A549 (cell line): ENCODE data around the gene CCDC92B.

ENCODE experiments used
- CEBPB ChIP-seq, 2 experiments: fragments of >200 bp in 1 of 2; sonication (Bioruptor Twin) in 1 of 2; formaldehyde crosslinking in 1 of 2; IDR thresholded peaks; 2 replicates each; pipeline ENCODE4 v1.6.1; 2012 to 2016
- CHD2 ChIP-seq: fragments of 150-350 bp; IDR thresholded peaks from 2 replicates; pipeline ENCODE4 v1.6.1; 2014; ENCODE audit warnings: low read length; ENCODE audit not compliant: partially characterized antibody
- CTCF ChIP-seq: fragments of >200 bp; sonication (Bioruptor Twin); formaldehyde crosslinking; IDR thresholded peaks from 3 replicates; pipeline ENCODE4 v1.5.1; 2016
- EHF ChIP-seq: fragments of 250-450 bp; sonication (Bioruptor Pico); IDR thresholded peaks from 2 replicates; pipeline ENCODE4 v1.5.0; 2020; ENCODE audit warnings: mild to moderate bottlenecking
- HOXA7 ChIP-seq: fragments of 250-450 bp; sonication (Bioruptor Pico); IDR thresholded peaks from 2 replicates; pipeline ENCODE4 v1.5.0; 2020; ENCODE audit warnings: mild to moderate bottlenecking, moderate library complexity
- JUN ChIP-seq, 2 experiments: fragments of >200 bp; sonication (Bioruptor Twin); formaldehyde crosslinking; IDR thresholded peaks; 2 replicates in 1 of 2; 3 replicates in 1 of 2; pipeline ENCODE4 v1.6.1; 2016 to 2017
- RAD21 ChIP-seq, 2 experiments: fragments of >200 bp in 1 of 2; sonication (Bioruptor Twin) in 1 of 2; formaldehyde crosslinking in 1 of 2; IDR thresholded peaks in 1 of 2; conservative IDR thresholded peaks in 1 of 2; 2 replicates in 1 of 2; 3 replicates in 1 of 2; pipeline ENCODE4 v1.6.1; 2012 to 2018; ENCODE audit warnings: inconsistent platforms in 1 of 2
- REST ChIP-seq: fragments of 200-600 bp; sonication (generic); IDR thresholded peaks from 2 replicates; pipeline ENCODE4 v1.6.1; 2016; ENCODE audit warnings: antibody characterized with exemption, mild to moderate bottlenecking, moderate library complexity
- SMC3 ChIP-seq: fragments of >200 bp; sonication (Bioruptor Twin); formaldehyde crosslinking; IDR thresholded peaks from 3 replicates; pipeline ENCODE4 v1.6.1; 2018; ENCODE audit warnings: inconsistent platforms

GRCh38 chr17:2694381-2695242 lies 54.8 kb downstream of the CCDC92B start:
- TF ChIP-seq REST: no peak
- no peak for TF ChIP-seq EHF (CRISPR knock-in tag)
- TF ChIP-seq RAD21 (conservative IDR thresholded peaks at IDR 0.05 in 1 of 2, IDR thresholded peaks at IDR 0.05 in 1 of 2): no peak
- no peak for TF ChIP-seq CEBPB (IDR thresholded peaks at IDR 0.05)
- TF ChIP-seq SMC3: no peak
- no peak for TF ChIP-seq CHD2
- TF ChIP-seq HOXA7 (CRISPR knock-in tag): no peak
- TF ChIP-seq CTCF: no peak
- TF ChIP-seq JUN (IDR thresholded peaks at IDR 0.05): no peak
